Measurements from ENCODE around the gene HARBI1. TPM values are rescaled to one million over a fixed set of nuclear protein-coding genes. Genes with fewer than 3 reads are reported as not detected.

The HARBI1 gene, protein sequence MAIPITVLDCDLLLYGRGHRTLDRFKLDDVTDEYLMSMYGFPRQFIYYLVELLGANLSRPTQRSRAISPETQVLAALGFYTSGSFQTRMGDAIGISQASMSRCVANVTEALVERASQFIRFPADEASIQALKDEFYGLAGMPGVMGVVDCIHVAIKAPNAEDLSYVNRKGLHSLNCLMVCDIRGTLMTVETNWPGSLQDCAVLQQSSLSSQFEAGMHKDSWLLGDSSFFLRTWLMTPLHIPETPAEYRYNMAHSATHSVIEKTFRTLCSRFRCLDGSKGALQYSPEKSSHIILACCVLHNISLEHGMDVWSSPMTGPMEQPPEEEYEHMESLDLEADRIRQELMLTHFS
- total RNA-seq: 5.4 and 6.2 TPM in 2 replicates

DNA sequence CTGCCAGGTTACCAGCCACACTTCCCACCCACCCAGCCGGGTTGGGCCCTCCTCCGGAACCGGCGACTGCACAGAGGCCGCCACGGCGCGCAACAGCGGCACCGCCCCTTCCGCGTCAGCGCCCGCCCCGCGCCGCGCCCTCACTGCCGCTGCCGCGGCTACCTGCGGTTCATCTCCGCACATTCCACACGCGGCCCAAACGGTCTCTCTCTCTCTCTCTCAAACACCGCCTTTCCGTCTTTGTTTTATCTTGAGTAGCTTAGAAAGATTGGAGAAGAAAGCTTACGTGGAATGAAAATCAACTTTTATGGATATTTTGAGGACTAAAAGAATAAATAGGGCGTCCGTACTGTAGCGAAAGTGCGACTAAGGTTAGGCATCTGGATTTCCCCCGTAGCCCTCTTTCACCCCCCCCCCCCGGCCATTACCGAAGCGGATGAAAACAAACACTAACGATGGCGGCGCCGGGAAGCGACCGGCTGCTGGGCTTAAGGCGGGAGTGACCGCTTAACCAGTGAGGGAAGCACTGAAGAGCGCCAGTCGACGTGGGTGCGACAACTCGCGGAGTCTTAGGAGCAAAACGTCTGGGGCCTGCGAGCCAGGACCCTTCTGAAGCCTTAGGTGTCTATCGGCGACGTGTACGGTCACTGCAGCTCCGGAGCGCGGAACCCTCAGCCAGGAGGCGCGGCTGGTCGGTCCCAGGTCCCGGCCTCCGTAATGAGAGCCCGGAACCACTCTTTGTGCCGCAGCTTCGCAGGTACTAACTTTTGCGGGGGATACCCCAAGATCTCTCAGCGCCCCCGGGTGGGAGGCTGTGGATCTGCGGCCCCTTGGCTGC, at the start of gene HARBI1, which contains the start of gene ATG13:
TSS of gene HARBI1 (minus strand) at position 94 of the 838 bp plus-strand sequence. CDS start 990 bp downstream, outside the sequence.
TSS of gene ATG13 (plus strand) at position 420 of the 838 bp plus-strand sequence. CDS start 26,739 bp downstream, outside the sequence.

DNA sequence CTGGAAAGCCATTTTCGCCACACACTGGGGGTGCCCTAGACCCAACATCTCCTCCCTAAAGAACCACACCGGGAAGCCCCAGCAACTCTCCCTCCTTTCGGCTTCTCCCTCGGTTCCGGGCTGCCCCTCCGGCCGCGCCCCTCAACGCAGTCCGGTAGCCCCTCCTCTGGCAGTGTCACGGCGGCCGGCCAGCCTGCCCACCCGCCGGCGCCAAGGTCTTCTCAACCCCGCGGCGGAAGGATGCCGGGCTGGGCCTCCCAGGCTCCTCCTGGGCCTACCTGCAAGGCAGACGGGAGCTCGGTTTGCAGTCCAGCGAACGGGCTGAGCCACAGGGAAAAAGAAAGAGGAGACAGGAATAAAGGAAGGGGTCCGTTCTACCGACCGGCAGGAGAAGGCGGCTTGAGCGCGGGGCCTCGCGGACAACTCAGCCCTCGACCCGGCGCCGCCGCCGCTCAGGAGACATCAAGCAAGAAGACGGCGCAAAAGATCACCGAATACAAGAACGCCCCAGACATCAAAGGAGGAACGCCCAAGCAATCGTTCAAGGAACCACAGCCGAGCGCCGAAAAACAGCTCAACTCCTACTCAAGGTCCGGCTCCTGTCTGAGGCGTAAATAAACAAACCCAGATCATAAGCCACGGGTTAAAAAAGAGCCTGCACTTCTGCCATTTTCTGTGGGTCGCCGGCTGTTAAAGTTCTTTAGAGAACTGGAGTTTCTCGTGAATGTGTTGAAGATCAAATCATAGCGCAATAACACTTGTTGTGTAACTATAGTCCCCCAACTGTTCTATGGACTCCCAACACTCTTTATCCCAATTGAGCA, 23.3 kb downstream of the HARBI1 start, which contains the start of gene AMBRA1:
TSS of gene AMBRA1 (minus strand) at position 474 of the 824 bp plus-strand sequence. CDS start 45,643 bp downstream, outside the sequence.

Other genes with a start within 250 kb of the HARBI1 start
- gene MDK, start 235.6 kb downstream of the HARBI1 start, total RNA-seq: 27.6 and 49.5 TPM in 2 replicates
- gene CHRM4, start 225.5 kb downstream of the HARBI1 start, total RNA-seq: not detected in 2 replicates
- gene AMBRA1, start 23.2 kb downstream of the HARBI1 start, total RNA-seq: 26.0 and 30.8 TPM in 2 replicates
- gene ATG13, start 326 bp upstream of the HARBI1 start, total RNA-seq: 60.1 and 78.1 TPM in 2 replicates
- gene ARHGAP1, start 83.4 kb upstream of the HARBI1 start, total RNA-seq: 31.2 and 43.2 TPM in 2 replicates
- gene ZNF408, start 83.8 kb upstream of the HARBI1 start, total RNA-seq: 7.1 and 10.5 TPM in 2 replicates
- gene F2, start 102.0 kb upstream of the HARBI1 start, total RNA-seq: 0.12 TPM in 1 of 2 replicates, not detected in the other
- 94.5 and 135 TPM in 2 replicates for gene CKAP5, start 229.1 kb upstream of the HARBI1 start, total RNA-seq

Measured in uterine smooth muscle cell (primary cell).